ENCODE data around the gene PPP1R1A.

PPP1R1A gene

GRCh38 chr12:54549774-54550451 lies 38.5 kb downstream of the PPP1R1A start:
- Histone ChIP-seq H2AFZ (ENCODE audit: low read depth, low read length, severe bottlenecking) (no peak overlapping the region), H3F3A (ENCODE audit: insufficient read depth) (no peaks in the 10 kb centered on the region), H3K36me3 (ENCODE audit: low read length) (no peaks in the 10 kb centered on the region), H3K79me2 (ENCODE audit: insufficient read depth, low read length) (no peaks in the 10 kb centered on the region), H3K4me2 (ENCODE audit: low read depth, low read length, poor library complexity, severe bottlenecking) (peak overlapping the region; percentile 30), H3K9ac (ENCODE audit: low read length) (no peak overlapping the region), H3K9me2 (replicated peaks; ENCODE audit: insufficient read depth, low read length) (no peaks in the 10 kb centered on the region), H3K27ac (ENCODE audit: low read depth, low read length) (no peak overlapping the region), H3K27me3 (ENCODE audit: low read length) (no peaks in the 10 kb centered on the region), H3K4me3 (ENCODE audit: insufficient read depth, low read length, poor library complexity, severe bottlenecking) (no peak overlapping the region), H4K20me1 (ENCODE audit: low read depth, low read length) (no peaks in the 10 kb centered on the region), H3K9me3 (ENCODE audit: insufficient read depth, low read length) (no peaks in the 10 kb centered on the region)
- 0 out of 2 replicates have a peak, but pooled peaks have one; percentile 24 for TF ChIP-seq EZH2phosphoT487 (conservative IDR thresholded peaks at IDR 0.05; ENCODE audit: low read length)
- TF ChIP-seq, protein P1, sequence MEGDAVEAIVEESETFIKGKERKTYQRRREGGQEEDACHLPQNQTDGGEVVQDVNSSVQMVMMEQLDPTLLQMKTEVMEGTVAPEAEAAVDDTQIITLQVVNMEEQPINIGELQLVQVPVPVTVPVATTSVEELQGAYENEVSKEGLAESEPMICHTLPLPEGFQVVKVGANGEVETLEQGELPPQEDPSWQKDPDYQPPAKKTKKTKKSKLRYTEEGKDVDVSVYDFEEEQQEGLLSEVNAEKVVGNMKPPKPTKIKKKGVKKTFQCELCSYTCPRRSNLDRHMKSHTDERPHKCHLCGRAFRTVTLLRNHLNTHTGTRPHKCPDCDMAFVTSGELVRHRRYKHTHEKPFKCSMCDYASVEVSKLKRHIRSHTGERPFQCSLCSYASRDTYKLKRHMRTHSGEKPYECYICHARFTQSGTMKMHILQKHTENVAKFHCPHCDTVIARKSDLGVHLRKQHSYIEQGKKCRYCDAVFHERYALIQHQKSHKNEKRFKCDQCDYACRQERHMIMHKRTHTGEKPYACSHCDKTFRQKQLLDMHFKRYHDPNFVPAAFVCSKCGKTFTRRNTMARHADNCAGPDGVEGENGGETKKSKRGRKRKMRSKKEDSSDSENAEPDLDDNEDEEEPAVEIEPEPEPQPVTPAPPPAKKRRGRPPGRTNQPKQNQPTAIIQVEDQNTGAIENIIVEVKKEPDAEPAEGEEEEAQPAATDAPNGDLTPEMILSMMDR (IDR thresholded peaks at IDR 0.05; ENCODE audit: insufficient read depth, low read length, poor library complexity, severe bottlenecking): no peak

DNA sequence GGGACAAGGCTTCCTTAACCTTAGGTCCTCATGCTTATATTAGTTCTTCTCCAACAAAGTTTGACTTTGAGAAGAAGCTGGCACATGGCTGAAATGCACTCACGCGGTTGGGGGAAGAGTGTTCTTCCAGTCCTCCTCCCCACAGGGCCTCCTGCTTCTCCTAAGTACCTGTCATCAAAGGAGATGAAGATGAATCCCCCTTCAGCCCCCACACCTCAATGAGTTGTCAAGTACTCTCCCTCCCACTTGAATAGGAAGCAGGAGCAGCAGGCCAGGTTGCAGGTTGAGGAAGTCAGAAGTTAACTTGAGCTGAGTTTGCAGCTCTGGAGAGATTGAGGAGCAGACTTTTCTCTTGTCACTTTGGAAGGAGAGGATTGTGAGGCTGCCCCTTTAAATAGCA lies 41.9 kb downstream of the PPP1R1A start:
- no peaks in the 10 kb centered on the region for H3K27me3 ChIP-seq (ENCODE audit: low read length)
- H3K9me3 ChIP-seq (ENCODE audit: insufficient read depth, low read length): no peaks in the 10 kb centered on the region
- no peak overlapping the region for H2AFZ ChIP-seq (ENCODE audit: low read depth, low read length, severe bottlenecking)
- no peaks in the 10 kb centered on the region for H3F3A ChIP-seq (ENCODE audit: insufficient read depth)
- no peak overlapping the region for H3K4me2 ChIP-seq (ENCODE audit: low read depth, low read length, poor library complexity, severe bottlenecking)
- no peaks in the 10 kb centered on the region for H3K79me2 ChIP-seq (ENCODE audit: insufficient read depth, low read length)
- H3K36me3 ChIP-seq (ENCODE audit: low read length): peaks cover 2% of the 10 kb centered on the region; the same call in 1 of the 2 replicates
- H3K9ac ChIP-seq (ENCODE audit: low read length): no peak overlapping the region
- H4K20me1 ChIP-seq (ENCODE audit: low read depth, low read length): no peaks in the 10 kb centered on the region
- no peaks in the 10 kb centered on the region for H3K9me2 ChIP-seq (replicated peaks; ENCODE audit: insufficient read depth, low read length)
- TF ChIP-seq, protein P1 (IDR thresholded peaks at IDR 0.05; ENCODE audit: insufficient read depth, low read length, poor library complexity, severe bottlenecking): no peak
- TF ChIP-seq EZH2phosphoT487 (conservative IDR thresholded peaks at IDR 0.05; ENCODE audit: low read length): no peak
- H3K4me3 ChIP-seq (ENCODE audit: insufficient read depth, low read length, poor library complexity, severe bottlenecking): no peak overlapping the region
- no peak overlapping the region for H3K27ac ChIP-seq (ENCODE audit: low read depth, low read length)

DNA sequence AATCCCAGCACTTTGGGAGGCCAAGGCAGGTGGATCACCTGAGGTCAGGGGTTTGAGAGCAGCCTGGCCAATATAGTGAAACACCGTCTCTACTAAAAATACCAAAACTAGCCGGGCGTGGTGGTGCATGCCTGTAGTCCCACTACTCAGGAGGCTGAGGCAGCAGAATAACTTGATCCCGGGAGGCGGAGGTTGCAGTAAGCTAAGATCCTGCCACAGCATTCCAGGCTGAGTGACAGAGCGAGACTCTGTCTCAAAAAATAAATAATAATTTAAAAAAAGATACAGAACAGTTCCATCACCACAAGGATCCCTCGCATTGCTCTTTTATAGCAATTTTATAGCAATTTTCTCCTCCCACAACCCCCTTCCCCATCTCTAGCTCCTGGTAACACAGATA lies 43.7 kb downstream of the PPP1R1A start:
- Histone ChIP-seq H3K27ac (ENCODE audit: low read depth, low read length) (no peak overlapping the region), H2AFZ (ENCODE audit: low read depth, low read length, severe bottlenecking) (no peak overlapping the region), H3K79me2 (ENCODE audit: insufficient read depth, low read length) (no peaks in the 10 kb centered on the region), H3F3A (ENCODE audit: insufficient read depth) (no peaks in the 10 kb centered on the region), H3K9me3 (ENCODE audit: insufficient read depth, low read length) (no peaks in the 10 kb centered on the region), H4K20me1 (ENCODE audit: low read depth, low read length) (no peaks in the 10 kb centered on the region), H3K9ac (ENCODE audit: low read length) (no peak overlapping the region), H3K27me3 (ENCODE audit: low read length) (no peaks in the 10 kb centered on the region), H3K4me3 (ENCODE audit: insufficient read depth, low read length, poor library complexity, severe bottlenecking) (no peak overlapping the region), H3K36me3 (ENCODE audit: low read length) (peaks cover 2% of the 10 kb centered on the region), H3K4me2 (ENCODE audit: low read depth, low read length, poor library complexity, severe bottlenecking) (no peak overlapping the region), H3K9me2 (replicated peaks; ENCODE audit: insufficient read depth, low read length) (no peaks in the 10 kb centered on the region)
- no peak for TF ChIP-seq EZH2phosphoT487 (conservative IDR thresholded peaks at IDR 0.05; ENCODE audit: low read length)
- TF ChIP-seq, protein P1 (IDR thresholded peaks at IDR 0.05; ENCODE audit: insufficient read depth, low read length, poor library complexity, severe bottlenecking): no peak
